Measurements from ENCODE around the gene USP34.

Gene USP34

DNA sequence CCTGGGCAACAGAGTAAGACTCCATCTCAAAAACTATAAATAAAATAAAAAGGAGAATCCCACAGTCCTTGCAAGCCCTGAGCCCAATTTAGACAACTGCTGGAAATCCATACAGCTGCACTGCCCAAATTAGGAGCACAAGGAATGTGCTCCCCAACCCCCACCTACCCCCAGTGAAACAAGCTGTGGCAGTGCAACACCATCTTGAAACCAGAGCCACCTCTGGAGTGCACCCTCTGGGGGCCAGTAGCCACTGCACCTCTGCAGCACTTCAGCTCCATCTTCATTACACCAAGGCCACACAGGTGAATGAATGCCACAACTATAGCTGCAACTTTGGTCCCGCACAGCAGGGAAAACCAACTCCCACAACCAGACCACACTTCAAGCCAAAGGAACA, 37.3 kb downstream of the USP34 start:
- DNase-seq (no peak), ATAC-seq (replicated peaks) (no peak)
- H3K27ac Mint-ChIP-seq, result peak overlapping the region in 1 of 2 donors; percentile 53
- H3K9me3 Mint-ChIP-seq, result peaks cover 0 to 8% of the 10 kb centered on the region in 2 donors
- peaks cover 44 to 61% of the 10 kb centered on the region in 2 donors for H3K4me1 Mint-ChIP-seq (ENCODE audit: low read depth in 2 of 2)
- peaks cover 17% of the 10 kb centered on the region for H3K36me3 Mint-ChIP-seq (ENCODE audit: insufficient read depth)
- H3K27me3 Mint-ChIP-seq, result no peaks in the 10 kb centered on the region
- peak overlapping the region in 1 of 2 donors; percentile 40 for H3K4me3 Mint-ChIP-seq

- ATAC-seq (replicated peaks) (no peak), DNase-seq (no peak)
- peak overlapping the region; percentile 7 to 53 for H3K27ac Mint-ChIP-seq
- peaks cover 0 to 7% of the 10 kb centered on the region in 2 donors for H3K9me3 Mint-ChIP-seq
- peak overlapping the region in 1 of 2 donors; percentile 1 for H3K4me3 Mint-ChIP-seq
- H3K27me3 Mint-ChIP-seq, result no peaks in the 10 kb centered on the region
- H3K36me3 Mint-ChIP-seq (ENCODE audit: insufficient read depth), result peaks cover 14% of the 10 kb centered on the region
- H3K4me1 Mint-ChIP-seq (ENCODE audit: low read depth in 2 of 2), result peaks cover 43 to 61% of the 10 kb centered on the region in 2 donors
These were observed 37.9 kb downstream of the USP34 start for GRCh38 chr2:61432990-61433389.

- peaks cover 41 to 61% of the 10 kb centered on the region in 2 donors for H3K4me1 Mint-ChIP-seq (ENCODE audit: low read depth in 2 of 2)
- ATAC-seq (replicated peaks) (no peak), DNase-seq (no peak)
- no peak overlapping the region for H3K4me3 Mint-ChIP-seq
- H3K9me3 Mint-ChIP-seq, result no peaks in the 10 kb centered on the region
- no peaks in the 10 kb centered on the region for H3K27me3 Mint-ChIP-seq
- peaks cover 17% of the 10 kb centered on the region for H3K36me3 Mint-ChIP-seq (ENCODE audit: insufficient read depth)
- H3K27ac Mint-ChIP-seq, result peak overlapping the region in 1 of 2 donors; percentile 74
These were observed 39.5 kb downstream of the USP34 start for GRCh38 chr2:61431345-61431744.

- no peaks in the 10 kb centered on the region for H3K27me3 Mint-ChIP-seq
- H3K4me1 Mint-ChIP-seq (ENCODE audit: low read depth in 2 of 2), result peaks cover 41 to 65% of the 10 kb centered on the region in 2 donors
- peak overlapping the region; percentile 1 to 25 for H3K4me3 Mint-ChIP-seq
- no peaks in the 10 kb centered on the region for H3K9me3 Mint-ChIP-seq
- H3K27ac Mint-ChIP-seq, result peak overlapping the region; percentile 82 to 90
- peaks cover 5% of the 10 kb centered on the region for H3K36me3 Mint-ChIP-seq (ENCODE audit: insufficient read depth)
- ATAC-seq (replicated peaks) (peak; percentile 94), DNase-seq (peak; percentile 68 to 76 (median 71))
These were observed 44.5 kb downstream of the USP34 start for GRCh38 chr2:61426267-61426897.

DNA sequence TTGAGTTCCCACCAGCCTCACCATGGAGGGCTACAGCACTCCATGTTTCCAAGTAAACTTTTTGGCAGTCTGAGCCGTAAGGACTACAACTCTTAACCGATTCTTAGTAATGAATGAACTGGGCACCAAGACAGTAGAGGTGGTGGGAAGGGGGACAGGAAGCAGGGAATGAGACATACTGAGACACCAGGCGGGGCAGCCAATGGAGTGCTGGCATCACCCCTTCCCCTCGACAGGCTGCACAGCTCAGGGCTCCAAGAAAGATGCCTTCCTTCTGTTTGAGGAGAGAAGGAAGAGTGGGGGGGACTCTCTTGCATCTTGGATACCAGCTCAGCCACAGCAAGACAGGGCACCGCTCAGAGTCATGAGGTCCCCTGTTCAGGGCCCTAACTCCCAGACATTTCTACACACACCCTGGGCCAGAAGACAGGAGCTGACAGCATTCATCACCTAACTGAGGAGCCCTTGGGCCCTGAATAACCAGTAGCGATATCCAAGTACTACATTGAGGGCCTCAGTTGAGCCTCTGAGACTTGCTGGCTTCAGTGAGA, 45.2 kb downstream of the USP34 start:
- H3K4me1 Mint-ChIP-seq (ENCODE audit: low read depth in 2 of 2), result peaks cover 41 to 67% of the 10 kb centered on the region in 2 donors
- no peaks in the 10 kb centered on the region for H3K9me3 Mint-ChIP-seq
- no peaks in the 10 kb centered on the region for H3K27me3 Mint-ChIP-seq
- peak overlapping the region; percentile 82 to 90 for H3K27ac Mint-ChIP-seq
- peaks cover 5% of the 10 kb centered on the region for H3K36me3 Mint-ChIP-seq (ENCODE audit: insufficient read depth)
- H3K4me3 Mint-ChIP-seq, result peak overlapping the region; percentile 37 to 42
- DNase-seq, result no peak
- peak; percentile 2 for ATAC-seq (replicated peaks)

GRCh38 chr2:61423714-61424113, 47.2 kb downstream of the USP34 start:
- ATAC-seq (replicated peaks) (no peak), DNase-seq (no peak)
- H3K9me3 Mint-ChIP-seq, result no peaks in the 10 kb centered on the region
- peaks cover 15% of the 10 kb centered on the region for H3K36me3 Mint-ChIP-seq (ENCODE audit: insufficient read depth)
- peaks cover 49 to 74% of the 10 kb centered on the region in 2 donors for H3K4me1 Mint-ChIP-seq (ENCODE audit: low read depth in 2 of 2)
- H3K27me3 Mint-ChIP-seq, result no peaks in the 10 kb centered on the region
- no peak overlapping the region for H3K27ac Mint-ChIP-seq
- H3K4me3 Mint-ChIP-seq, result no peak overlapping the region

GRCh38 chr2:61421611-61422010, 49.3 kb downstream of the USP34 start:
- peak; percentile 15 to 38 (median 30) for DNase-seq
- no peaks in the 10 kb centered on the region for H3K27me3 Mint-ChIP-seq
- no peak overlapping the region for H3K4me3 Mint-ChIP-seq
- peaks cover 17% of the 10 kb centered on the region for H3K36me3 Mint-ChIP-seq (ENCODE audit: insufficient read depth)
- H3K4me1 Mint-ChIP-seq (ENCODE audit: low read depth in 2 of 2), result peaks cover 41 to 60% of the 10 kb centered on the region in 2 donors
- ATAC-seq (replicated peaks), result no peak
- H3K9me3 Mint-ChIP-seq, result no peaks in the 10 kb centered on the region
- peak overlapping the region; percentile 50 to 75 for H3K27ac Mint-ChIP-seq

DNA sequence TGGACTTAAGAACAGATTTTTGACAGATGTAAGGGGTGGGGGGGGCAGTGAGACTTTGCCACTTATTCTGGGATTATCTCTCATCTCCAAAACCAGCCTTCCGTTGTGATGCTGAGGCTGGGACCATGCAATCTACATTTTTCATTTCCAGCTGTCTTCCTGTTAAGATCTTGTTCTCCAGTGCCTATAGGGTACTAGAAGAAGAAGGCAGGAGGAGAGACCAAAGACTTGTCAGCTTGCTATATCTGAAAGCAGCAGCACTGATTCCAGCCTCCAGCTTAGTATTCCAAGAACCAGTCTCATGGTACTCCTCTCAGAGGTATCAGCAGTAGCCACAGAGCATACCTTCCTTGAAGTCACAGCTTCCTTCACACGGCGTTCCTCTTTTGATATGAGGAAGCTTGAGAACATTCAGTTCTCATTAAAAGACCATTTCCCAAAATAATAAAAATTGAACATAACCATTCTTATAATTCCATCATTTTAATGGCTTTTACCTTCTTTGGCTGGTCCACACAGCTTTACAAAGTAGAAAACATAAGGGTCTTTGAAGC, 49.8 kb downstream of the USP34 start:
- no peaks in the 10 kb centered on the region for H3K9me3 Mint-ChIP-seq

DNA sequence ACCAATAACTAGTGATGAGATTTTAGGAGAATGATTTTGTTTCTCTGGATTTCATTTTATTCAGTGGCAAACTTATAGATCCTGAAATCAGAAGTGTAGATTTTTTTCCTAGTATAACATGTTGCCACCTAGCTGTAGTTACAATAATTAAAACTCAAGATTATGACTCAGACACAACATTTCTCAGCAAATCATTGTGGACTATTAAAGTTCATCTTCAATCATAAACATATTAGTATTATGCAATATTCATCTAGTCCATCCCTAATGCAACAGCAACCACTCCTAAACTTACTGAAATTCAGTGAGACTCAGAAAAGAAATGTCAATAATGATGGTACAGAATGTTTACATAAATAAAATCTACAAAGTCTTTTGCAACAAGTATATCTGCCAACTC, 51.3 kb downstream of the USP34 start:
- DNase-seq (no peak), ATAC-seq (replicated peaks) (no peak)
- Mint-ChIP-seq H3K27me3 (no peaks in the 10 kb centered on the region), H3K9me3 (no peaks in the 10 kb centered on the region), H3K27ac (peak overlapping the region; percentile 13 to 32), H3K36me3 (ENCODE audit: insufficient read depth) (peaks cover 19% of the 10 kb centered on the region), H3K4me1 (ENCODE audit: low read depth in 2 of 2) (peaks cover 25 to 50% of the 10 kb centered on the region in 2 donors), H3K4me3 (peak overlapping the region in 1 of 2 donors; percentile 29)

More for the DNA sequence above, 49.8 kb downstream of the USP34 start:
- Mint-ChIP-seq H3K27ac (peak overlapping the region; percentile 50 to 75), H3K4me3 (no peak overlapping the region), H3K36me3 (ENCODE audit: insufficient read depth) (peaks cover 19% of the 10 kb centered on the region), H3K4me1 (ENCODE audit: low read depth in 2 of 2) (peaks cover 35 to 54% of the 10 kb centered on the region in 2 donors), H3K27me3 (no peaks in the 10 kb centered on the region)
- no peak for ATAC-seq (replicated peaks)
- no peak for DNase-seq

DNA sequence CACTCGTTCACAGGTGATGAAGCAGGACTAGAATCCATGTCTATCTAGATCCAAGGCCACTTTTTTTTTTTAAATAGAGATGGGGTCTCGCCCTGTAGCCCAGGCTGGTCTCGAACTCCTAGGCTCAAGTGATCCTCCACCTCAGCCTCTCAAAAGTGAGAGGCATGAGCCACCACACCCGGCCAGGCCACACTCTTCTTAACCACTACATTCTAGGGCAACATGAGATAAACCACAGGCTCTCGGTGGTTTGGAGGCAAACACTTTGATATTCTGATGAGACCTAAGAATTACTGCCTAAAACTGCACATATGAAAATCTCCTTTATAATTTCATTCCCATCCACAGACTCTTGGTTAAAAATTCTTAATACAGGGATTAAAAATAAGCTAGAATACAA, 51.8 kb downstream of the USP34 start:
- peak; percentile 16 to 25 (median 22) for DNase-seq
- H3K9me3 Mint-ChIP-seq, result no peaks in the 10 kb centered on the region
- peaks cover 19% of the 10 kb centered on the region for H3K36me3 Mint-ChIP-seq (ENCODE audit: insufficient read depth)
- peak overlapping the region; percentile 13 to 32 for H3K27ac Mint-ChIP-seq
- peak; percentile 88 for ATAC-seq (replicated peaks)
- peak overlapping the region in 1 of 2 donors; percentile 29 for H3K4me3 Mint-ChIP-seq
- H3K4me1 Mint-ChIP-seq (ENCODE audit: low read depth in 2 of 2), result peaks cover 28 to 53% of the 10 kb centered on the region in 2 donors
- no peaks in the 10 kb centered on the region for H3K27me3 Mint-ChIP-seq

DNA sequence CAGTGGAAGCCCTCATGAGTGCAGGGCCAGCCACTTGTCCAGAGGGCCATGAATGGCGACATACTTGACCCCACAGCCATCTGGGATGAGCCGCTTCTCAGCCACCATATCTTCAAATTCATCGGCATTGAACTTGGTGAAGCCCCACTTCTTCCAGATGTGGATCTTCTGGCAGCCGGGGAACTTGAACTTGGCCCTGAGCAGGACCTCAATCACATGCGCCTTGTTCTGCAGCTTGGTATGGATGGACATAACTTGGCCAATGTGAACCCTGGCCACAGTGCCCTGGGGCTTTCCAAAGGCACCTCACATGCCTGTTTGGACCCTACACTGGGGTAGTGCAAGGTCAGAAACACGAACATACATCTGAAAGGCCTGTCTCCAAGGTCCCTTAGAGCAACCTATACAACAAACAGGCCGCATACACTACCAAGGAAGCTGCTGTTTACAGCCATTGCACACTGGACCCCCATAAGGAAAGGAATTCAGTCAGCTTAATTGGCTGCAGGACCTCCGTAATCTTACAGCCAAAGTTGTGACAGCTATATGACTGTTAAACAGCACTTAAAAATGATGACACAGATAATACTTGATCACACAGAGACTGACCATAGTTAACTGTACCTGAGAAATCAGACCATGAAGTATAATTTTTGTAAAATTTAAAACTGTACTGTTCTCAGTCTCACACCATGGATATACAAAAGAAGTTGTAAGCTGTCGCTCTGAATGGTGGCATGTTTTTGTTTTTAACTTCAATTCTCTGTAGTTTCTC, 53.8 kb downstream of the USP34 start:
- Mint-ChIP-seq H3K4me3 (no peak overlapping the region), H3K27me3 (no peaks in the 10 kb centered on the region), H3K9me3 (no peaks in the 10 kb centered on the region), H3K4me1 (ENCODE audit: low read depth in 2 of 2) (peaks cover 24 to 40% of the 10 kb centered on the region in 2 donors), H3K27ac (no peak overlapping the region), H3K36me3 (ENCODE audit: insufficient read depth) (peaks cover 22% of the 10 kb centered on the region)
- DNase-seq (no peak), ATAC-seq (replicated peaks) (no peak)

- no peaks in the 10 kb centered on the region for H3K9me3 Mint-ChIP-seq
- H3K4me1 Mint-ChIP-seq (ENCODE audit: low read depth in 2 of 2), result peaks cover 25 to 40% of the 10 kb centered on the region in 2 donors
- ATAC-seq (replicated peaks) (no peak), DNase-seq (no peak)
- no peak overlapping the region for H3K4me3 Mint-ChIP-seq
- H3K27ac Mint-ChIP-seq, result no peak overlapping the region
- H3K27me3 Mint-ChIP-seq, result no peaks in the 10 kb centered on the region
- peaks cover 21% of the 10 kb centered on the region for H3K36me3 Mint-ChIP-seq (ENCODE audit: insufficient read depth)
These were observed 55.6 kb downstream of the USP34 start for GRCh38 chr2:61415265-61415664.

GRCh38 chr2:61414674-61415073, 56.2 kb downstream of the USP34 start:
- Mint-ChIP-seq H3K27me3 (no peaks in the 10 kb centered on the region), H3K36me3 (ENCODE audit: insufficient read depth) (peaks cover 21% of the 10 kb centered on the region), H3K4me3 (no peak overlapping the region), H3K4me1 (ENCODE audit: low read depth in 2 of 2) (peaks cover 25 to 42% of the 10 kb centered on the region in 2 donors), H3K9me3 (no peaks in the 10 kb centered on the region), H3K27ac (peak overlapping the region in 1 of 2 donors; percentile 7)
- ATAC-seq (replicated peaks), result no peak
- no peak for DNase-seq

Data from effector memory CD8-positive, alpha-beta T cell (primary cell).